A673 (cell line): Measurements from ENCODE around the gene AICDA.

Source experiments
- CTCF ChIP-seq: fragments of 300-800, 200-600 bp; sonication (generic); conservative IDR thresholded peaks from 2 replicates; pipeline ENCODE4 v1.5.1; 2017; ENCODE audit warnings: low read depth, mild to moderate bottlenecking, antibody characterized with exemption, low read length, moderate library complexity, mixed read lengths
- EZH2 ChIP-seq: fragments of 200-600 bp; sonication (generic); IDR thresholded peaks from 2 replicates; pipeline ENCODE4 v1.6.1; 2017; ENCODE audit warnings: borderline replicate concordance, low read depth, mild to moderate bottlenecking, mixed read lengths, antibody characterized with exemption, low read length; ENCODE audit not compliant: poor library complexity, severe bottlenecking

DNA sequence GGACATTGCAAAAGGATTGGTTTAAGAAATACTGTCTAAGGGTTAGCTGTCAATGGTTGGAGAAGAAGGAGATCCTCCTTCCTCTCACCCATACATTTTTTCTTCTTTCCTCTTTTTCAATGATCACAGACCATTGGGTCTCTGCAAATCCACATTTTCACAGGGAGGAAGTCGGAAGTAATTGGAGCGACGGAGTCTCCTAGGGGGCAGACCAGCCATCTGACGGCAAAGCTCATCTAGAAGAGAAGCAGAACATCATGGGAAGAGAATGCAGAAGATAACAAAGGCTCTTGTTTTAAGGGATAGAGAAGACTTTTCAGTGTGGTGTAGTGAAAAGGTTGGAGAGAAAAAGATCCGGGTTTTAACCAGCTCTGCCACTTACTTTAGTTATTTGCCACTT lies 35.3 kb upstream of the AICDA start:
- TF ChIP-seq CTCF (no peak), EZH2 (no peak)
